GM19193 (cell line): Measurements from ENCODE around the gene SRRM3.

Experiments used
- POLR2A ChIP-seq: IDR thresholded peaks from 4 replicates; pipeline ENCODE4 v1.6.1; 2011; ENCODE audit not compliant: insufficient read depth, insufficient read length; ENCODE audit errors: extremely low read depth

The SRRM3 gene, protein sequence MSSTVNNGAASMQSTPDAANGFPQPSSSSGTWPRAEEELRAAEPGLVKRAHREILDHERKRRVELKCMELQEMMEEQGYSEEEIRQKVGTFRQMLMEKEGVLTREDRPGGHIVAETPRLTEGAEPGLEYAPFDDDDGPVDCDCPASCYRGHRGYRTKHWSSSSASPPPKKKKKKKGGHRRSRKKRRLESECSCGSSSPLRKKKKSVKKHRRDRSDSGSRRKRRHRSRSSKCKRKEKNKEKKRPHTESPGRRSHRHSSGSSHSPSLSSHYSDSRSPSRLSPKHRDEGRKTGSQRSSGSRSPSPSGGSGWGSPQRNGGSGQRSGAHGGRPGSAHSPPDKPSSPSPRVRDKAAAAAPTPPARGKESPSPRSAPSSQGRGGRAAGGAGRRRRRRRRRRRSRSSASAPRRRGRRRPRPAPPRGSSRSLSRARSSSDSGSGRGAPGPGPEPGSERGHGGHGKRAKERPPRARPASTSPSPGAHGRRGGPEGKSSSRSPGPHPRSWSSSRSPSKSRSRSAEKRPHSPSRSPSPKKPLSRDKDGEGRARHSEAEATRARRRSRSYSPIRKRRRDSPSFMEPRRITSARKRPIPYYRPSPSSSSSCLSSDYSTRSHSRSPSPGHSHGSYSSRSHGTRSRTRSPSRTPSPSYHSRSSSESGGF

DNA sequence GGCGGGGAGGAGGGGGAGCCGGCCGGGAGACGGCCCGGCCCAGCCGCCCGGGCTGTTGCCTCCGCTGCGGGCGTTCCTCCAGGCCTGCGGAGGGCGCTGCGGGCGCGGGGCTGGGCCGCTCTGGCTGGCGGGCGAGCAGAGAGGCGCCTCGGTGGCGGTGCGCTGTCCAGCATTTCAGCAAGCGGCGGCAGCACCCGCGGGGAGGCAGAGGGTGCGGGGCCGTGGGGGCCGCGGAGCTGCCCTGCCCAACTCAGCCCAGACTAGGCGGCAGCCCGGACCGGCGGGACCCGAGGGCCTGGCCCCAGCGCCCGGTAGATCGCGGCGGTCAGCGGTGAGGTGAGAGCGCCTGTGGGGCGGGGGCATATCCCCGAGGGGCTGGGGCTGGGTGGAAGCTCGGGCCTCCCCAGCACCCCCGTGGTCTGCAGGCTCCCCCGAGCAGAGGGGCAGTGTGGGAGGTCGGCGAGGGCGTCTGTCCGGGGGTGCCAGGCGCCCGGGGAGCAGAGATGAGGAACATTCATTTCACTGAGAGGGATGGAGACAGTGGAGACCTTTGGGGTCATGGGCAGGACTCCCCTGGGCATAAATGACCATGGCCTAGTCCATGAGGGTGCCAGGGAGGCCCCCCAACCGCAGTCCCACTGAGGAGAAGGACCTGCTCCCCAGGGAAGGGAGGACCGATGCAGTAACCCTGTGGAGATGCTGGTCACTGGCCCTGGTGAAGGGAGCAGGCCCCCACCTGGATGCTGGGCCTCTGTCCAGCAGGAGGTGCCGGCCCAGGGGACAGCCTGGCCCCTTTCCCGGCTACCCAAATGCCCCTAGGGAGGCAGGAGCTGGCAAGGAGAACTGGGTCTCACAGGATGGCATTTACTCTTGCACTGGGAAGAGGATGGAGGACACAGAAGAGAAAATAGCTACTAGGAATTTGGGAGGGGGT, at the start of gene SRRM3:
TSS of gene SRRM3 (plus strand) at position 165 of the 934 bp plus-strand sequence. CDS start 33,171 bp downstream, outside the sequence.
- TF ChIP-seq POLR2A: no peak

DNA sequence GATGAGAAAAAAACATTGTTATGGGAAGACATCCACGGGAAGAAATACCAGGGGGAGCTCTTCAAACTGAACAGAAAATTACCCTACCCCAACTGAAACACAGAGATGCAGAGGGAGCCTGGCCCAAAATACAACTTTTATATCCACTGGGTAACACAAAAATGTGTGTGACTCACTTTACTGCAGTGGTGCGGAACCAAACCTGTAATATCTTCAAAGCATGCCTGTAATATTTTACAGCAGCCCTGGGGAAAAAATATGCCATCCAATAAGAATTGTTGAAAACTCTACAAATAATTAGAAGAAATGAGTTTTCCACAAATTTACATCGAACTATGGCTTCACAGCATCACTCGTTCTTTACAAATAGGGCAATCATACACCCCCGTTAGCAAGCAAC, 49.8 kb upstream of the SRRM3 start:
- no peak for TF ChIP-seq POLR2A

DNA sequence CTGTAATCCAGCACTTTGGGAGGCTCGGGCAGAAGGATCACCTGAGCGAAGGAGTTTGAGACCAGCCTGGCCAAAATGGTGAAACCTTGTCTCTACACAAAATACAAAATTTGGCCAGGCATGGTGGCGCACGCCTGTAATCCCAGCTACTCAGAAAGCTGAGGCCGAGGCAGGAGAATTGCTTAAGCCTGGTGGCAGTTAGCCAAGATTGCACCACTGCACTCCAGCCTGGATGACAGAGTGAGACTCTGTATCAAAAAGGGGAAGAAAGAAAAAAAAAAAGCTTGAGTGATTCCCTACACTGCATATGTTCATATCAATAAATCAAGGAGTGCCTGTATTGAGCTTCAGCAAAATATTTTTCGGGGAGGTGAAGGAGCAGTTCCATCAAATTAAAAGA, 45.8 kb upstream of the SRRM3 start:
- no peak for TF ChIP-seq POLR2A

- no peak for TF ChIP-seq POLR2A
Observed at GRCh38 chr7:76165106-76165972, 36.4 kb upstream of the SRRM3 start.

- TF ChIP-seq POLR2A: no peak
Observed at GRCh38 chr7:76165973-76166403, 35.7 kb upstream of the SRRM3 start.

DNA sequence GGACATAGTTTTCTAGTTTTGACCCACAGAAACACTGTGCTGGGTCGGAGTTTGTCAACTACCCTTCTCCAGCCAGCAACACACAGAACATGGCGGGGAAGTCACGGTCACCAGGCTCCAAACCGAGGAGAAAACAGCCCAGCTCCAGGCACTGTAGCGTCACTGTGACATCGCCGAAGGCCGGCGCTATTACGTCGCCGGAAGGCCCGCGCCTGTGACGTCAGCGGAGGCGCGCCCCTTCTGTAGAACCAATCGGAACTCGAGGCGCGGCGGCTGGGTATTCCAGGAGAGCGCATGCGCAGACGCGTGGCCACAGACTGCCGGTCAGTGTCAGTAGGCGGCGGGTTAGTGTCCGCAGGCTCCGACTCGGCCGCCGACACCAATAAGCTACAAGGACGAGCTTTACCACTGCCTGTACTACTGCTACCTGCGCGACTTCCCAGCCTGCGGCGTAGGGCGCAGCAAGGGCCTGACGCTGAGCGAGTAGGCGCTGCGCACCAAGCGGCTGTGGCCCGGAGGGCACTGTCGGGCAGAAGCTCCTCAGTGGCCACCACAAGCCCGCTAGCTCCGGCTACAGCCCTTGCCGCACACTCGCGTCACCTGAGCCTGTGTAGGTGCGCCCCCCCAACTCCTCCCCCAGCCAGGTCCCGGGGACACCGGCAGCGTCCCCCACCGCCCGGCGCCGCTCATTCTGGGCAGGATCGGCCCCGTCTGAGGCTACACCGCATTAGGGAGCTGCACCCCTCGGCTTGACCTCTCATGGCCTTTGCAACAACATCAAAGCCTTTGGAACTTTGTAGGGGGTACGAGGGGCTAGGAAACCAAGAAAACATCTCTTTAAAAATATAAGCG, 35.1 kb upstream of the SRRM3 start:
- TF ChIP-seq POLR2A: peak; percentile 39

DNA sequence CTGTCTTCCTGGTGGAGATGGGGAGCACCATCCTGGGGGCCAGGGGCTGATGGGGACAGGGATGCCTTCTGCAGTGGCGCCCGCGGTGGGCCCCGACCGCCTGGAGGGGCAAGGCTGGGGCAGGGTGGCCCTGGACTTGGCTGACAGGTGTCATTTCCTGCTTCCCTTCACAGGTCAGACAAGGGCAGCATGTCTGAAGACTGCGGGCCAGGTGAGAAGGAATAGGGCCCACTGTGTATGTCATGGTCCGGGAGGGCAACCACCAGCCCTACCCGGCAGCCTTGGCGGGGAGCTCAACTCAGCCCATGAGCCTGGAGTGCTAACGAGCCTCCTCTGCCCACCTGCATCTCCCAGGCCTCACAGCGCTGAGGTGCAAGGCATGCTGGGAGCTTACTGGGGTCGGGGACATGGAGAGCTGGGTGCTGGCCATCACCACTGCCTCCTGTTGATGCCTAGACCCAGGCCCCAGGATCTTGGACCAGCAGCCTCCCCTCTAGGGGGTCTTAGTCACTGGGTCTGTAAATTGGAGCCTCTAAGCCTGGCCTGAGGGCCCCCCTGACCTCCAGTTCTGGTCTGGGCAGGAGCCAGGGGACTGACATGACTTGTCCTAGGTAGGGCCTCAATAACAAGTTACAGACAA, 28.0 kb upstream of the SRRM3 start:
- TF ChIP-seq POLR2A: no peak

- no peak for TF ChIP-seq POLR2A
Observed at GRCh38 chr7:76179686-76180085, 22.0 kb upstream of the SRRM3 start.

- no peak for TF ChIP-seq POLR2A
Observed at GRCh38 chr7:76182225-76182960, 19.3 kb upstream of the SRRM3 start.

- TF ChIP-seq POLR2A: no peak
Observed at GRCh38 chr7:76185187-76185896, 16.4 kb upstream of the SRRM3 start.

- no peak for TF ChIP-seq POLR2A
Observed at GRCh38 chr7:76187272-76187671, 14.4 kb upstream of the SRRM3 start.

- no peak for TF ChIP-seq POLR2A
Observed at GRCh38 chr7:76189276-76189675, 12.4 kb upstream of the SRRM3 start.

DNA sequence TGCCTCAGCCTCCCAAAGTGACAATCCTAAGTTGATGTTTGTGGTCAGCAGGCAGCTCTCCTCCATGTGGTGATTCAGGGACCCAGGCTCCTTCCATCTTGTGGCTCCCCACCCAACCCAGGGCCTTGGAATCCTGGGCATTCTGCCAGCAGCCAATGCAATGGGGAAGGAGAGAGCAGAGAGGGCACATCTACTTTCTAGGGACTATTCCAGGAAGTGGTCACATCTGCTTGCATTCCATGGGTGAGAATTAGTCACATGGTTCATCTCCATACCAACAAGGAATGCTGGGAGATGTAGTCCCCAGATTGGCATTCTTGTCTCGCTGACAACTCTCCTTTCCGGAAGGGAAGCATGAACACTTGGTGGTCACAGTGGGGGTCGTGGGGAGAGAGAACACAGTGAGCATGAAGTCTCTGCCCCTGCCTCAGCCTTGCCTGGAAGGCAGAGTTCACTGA, 9.9 kb upstream of the SRRM3 start:
- TF ChIP-seq POLR2A: no peak
